Activated CD4-positive, CD25-positive, alpha-beta regulatory T cell treated with anti-CD3 and anti-CD28 coated beads, Interleukin-2, amount 50 U/mL, for 72 hours (primary cell): ENCODE data around the gene CASP5.
"Not testable (repeated sequence)": the region's sequence is repeated elsewhere in the genome, so short reads cannot be mapped to it uniquely, and the experiment has no call there.

Experiments
- DNase-seq: peaks from one replicate; pipeline ENCODE4 v3.0.0; 2021

CASP5 gene

DNA sequence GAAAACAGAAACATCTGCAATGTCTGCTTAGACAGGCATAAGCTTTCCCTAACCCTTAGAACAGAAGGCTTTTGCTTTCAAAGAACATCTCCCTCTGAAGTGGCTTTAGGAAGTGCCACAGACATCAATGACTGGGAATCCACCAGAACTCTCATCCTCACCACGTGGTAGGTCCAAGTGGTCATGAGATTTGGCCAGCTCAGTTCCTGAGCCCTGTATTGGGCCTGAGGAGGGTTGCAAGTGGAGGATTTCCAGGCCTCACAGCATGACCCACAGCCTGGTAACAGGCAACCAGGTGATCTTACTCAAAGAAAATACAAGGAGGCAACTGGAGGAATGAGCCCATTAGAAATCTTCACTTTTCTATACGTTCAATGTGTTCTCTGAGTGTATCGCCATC lies 10.4 kb upstream of the CASP5 start:
- no peak for DNase-seq

DNA sequence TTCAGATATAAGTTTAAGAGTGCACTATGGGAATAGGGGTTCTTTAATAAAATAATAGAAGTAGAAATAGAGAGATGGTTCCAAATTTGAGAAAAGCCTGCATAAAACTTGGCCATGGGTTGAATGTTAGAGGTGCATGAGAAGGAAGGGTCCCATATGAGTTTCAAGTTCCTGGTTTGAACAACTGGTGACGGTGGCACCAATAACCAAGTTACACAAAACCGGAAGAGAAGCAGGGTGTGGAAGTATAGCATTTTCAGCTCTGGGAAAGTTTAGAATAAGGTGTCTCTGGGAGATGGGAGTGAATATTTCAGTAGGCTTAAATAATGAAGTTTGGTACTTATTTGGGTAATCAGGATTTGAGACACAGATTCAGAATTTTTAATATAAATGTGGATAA lies 9.5 kb upstream of the CASP5 start:
- DNase-seq: no peak

DNA sequence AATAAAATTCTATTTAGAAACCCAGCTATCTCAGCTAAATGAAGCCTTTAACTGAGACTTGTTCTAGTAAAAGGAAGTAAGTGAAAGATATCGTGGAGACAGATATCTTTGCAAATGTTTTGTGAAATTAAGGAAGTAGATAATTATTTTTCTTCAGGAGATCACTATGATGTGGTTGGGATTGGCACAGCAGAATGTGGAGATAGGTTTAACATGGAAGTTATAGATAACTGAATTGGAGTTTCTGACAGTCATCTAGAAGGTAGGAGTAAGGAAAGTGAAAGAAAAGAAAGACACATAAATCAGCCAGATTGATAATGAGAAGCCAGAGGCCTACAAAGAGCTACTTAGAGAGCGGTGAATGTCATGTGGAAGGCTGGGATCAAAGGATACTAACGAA lies 4.7 kb upstream of the CASP5 start:
- no peak for DNase-seq

DNA sequence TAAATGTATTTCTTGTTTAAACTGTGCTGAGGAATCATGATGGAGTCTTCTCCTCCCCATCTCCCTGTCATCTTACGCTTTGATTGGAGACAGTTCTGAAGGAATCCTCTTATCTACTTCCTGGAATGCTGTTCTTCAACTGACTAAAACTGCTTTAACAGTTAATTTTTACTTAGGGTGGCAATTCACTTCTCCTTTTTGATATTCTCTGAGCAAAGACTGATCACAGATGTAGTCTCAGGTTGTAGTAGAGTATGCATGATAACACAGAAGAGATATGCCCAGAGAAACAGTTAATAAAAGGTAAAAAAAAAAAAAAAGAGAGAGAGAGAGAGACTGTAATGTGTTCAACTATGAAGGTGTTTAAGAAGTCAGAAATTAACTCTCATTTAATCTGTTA lies 1.4 kb upstream of the CASP5 start:
- no peak for DNase-seq

DNA sequence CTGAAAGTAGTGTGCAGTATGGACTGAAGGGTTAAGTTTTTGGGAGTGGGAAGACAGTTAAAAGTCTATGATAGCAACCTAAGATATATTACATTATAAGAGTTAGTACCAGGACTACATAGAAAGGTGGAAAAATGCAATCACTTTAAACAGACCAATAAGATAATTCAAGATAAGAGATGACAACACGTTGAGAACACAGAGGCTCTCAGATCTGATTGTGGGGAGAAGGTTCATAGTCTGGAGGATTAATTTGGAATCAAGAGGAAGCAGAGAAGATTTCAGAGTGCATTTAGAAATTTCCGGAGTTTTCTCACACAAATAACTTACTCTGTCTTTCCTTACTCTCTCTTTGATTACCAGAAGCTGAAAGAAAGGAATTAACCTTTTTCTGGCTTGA lies 441 bp downstream of the CASP5 start:
- no peak for DNase-seq

DNA sequence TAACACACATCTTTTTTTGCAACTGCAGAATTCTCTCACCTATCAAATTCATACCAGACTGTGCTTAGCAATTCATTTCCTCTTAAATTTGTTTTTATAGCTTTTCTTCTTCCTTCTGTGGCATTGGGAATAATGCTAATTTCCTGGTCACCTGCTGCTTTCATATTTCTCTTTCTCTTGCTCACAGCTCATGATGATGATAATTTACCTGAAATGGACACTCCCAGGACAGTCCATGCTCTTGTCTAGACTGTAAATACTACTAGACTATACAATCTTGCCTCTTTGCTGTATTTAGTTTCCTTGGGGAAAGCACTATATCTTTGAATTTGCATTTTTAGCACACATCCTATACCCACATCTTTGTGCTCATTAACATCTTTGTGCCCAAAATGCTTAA lies 15.5 kb downstream of the CASP5 start:
- no peak for DNase-seq

DNA sequence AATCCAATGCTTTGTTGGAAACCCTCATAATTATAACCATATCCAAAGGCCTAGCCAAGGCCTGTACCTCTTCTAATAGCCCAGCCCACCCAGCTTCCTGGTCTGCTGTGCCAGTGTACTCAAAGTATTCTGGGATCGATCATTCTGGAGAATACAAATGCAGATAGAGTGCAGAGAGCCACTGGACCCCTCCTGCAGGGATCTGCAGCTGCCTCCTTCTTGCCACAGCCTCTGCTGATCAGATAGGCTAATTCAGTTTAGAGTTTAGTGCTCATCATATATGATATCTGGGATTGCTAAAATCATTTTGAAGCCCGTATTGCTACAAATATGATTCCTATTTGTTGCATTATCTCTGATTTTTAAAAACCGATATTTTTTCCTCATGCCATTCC lies 17.5 kb downstream of the CASP5 start:
- no peak for DNase-seq

DNA sequence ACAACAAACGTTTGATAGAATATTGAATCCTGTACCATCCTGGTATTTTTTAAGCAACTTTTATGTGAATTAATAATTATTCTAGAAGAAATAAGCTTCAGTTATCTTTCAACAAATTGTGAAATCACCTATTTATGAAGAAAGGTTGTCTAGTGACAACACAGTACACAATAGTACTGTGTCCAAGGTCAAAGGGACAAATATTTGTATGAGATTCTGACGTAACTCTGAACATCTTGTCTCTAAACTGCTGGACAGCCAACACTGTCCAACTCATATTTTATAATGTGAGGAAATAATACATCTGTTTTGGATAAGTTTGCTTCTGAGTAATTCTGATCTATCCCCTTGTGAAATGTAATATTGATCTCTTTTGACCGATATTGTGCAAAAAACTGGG lies 18.9 kb downstream of the CASP5 start:
- DNase-seq: no peak

DNA sequence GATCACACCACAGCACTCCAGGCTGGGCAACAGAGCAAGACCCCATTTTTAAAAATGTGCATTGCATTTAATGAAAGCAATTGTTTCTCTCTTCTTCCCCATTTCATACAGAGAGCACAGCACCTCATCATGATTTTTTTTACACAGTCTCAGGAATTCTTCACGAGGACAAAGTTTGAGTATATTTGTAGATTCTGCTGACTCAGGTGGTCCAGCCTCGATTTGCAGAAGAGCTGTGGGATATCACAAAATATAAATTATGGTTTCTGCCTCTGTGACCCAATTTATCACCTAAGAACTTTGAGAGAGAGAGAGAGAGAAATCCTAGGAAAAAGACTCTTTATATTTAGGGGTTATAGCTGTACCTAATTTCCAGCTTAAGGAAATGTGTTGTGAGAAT lies 19.8 kb downstream of the CASP5 start:
- DNase-seq: no peak

DNA sequence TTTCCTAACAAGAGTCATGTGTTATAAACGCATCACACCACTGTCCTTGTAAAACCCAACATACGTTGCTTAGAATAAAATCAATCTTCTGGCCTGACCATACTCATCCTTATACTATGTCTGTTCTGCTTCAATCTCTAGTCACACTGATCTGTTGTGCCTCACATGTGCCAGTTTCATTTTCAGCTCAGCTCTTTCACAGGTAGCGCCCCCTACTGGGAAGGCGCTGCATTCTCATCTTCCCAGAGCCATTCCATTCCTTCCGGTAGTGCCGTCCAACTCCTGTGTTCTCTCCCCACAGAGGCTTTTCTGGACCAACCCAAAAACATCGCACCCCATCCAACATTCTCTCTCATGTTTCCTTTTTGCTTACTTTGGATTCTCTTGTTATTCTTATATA lies 22.2 kb downstream of the CASP5 start:
- DNase-seq: peak; percentile 67

DNA sequence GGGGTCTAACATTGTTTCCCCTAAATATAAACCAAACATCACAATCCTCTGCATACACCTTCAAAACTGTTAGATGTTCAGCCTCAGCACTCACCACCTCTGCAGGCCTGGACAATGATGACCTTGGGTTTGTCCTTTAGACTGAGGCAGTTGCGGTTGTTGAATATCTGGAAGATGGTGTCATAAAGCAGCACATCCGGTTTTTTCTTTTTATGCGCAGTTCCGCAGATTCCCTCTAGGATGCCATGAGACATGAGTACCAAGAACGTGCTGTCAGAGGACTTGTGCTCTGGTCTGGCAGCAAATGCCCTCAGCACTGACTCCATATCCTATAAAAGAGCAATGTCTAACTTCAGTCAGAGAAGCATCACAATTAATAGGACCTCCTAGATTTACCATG lies 22.8 kb downstream of the CASP5 start:
- no peak for DNase-seq

DNA sequence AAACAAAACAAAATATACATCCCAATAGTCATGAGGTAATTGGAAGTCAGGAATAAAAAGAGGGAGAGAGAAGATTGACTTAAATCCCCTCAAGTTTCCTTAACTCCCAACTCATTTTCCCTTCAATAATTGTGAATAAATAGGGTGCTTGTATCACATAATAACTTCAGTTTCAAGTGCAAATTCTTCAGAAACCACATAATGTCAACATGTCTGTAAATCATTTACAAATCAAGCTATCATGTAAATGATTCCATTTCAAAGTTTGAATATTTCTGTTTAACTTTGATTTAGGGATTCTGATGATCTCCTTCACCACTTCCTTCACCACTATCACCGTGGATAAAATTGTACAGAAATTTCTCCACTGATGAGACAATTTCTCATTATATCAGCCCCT lies 23.2 kb downstream of the CASP5 start:
- no peak for DNase-seq

DNA sequence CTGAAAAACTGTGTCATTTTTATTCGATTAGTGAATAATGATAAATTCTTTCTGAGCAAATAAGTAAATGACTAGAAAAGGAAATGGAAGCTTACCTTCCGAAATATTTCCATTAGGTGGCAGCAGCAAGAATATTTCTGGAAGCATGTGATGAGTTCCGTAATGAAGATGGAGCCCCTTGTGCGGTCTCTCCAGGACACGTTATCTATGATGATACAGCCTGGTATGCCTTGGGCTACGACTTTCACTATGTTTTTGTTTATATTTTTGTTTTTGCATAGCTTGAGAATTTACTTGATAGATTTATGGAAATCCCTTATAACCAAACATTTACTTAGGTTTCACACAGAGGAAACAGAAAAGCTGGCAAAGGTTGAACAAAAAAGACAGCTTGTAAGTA lies 25.7 kb downstream of the CASP5 start:
- no peak for DNase-seq

DNA sequence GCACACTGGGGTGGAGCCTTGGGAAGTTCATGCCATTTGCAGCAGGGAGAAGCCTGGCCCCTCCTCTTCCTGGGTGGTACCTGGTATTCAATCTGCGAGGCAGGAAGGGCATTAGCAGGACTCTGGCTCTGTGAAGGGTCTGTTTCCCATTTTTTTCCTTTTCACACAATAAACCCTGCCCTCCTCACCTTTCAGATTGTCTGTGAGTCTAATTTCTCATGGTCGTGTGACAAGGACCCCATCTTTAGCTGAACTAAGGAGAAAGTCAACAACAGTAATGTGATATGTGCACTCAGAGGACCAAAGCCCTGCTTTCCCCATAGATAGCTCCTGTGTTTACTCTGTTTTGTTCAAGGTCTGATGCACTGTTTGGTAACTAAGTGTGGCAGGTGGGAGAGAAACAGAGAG lies 28.0 kb downstream of the CASP5 start:
- DNase-seq: no peak

DNA sequence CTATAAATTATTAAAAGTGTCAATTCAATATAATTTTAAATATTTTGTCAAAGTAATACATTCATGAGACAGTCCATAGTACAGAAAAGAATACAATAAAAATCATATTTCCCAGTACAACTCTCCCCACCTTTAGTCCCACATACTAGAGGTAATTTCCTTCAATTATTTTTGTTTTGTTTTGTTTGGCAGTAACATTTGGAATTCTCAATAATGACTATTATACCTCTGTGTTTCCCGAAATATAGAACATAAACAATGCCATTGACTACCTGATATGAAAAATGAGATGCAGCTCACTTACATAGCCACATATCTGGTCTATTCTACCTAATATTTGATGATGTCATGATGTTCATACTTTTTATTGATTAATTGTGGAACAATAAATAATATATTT lies 30.2 kb downstream of the CASP5 start:
- no peak for DNase-seq

DNA sequence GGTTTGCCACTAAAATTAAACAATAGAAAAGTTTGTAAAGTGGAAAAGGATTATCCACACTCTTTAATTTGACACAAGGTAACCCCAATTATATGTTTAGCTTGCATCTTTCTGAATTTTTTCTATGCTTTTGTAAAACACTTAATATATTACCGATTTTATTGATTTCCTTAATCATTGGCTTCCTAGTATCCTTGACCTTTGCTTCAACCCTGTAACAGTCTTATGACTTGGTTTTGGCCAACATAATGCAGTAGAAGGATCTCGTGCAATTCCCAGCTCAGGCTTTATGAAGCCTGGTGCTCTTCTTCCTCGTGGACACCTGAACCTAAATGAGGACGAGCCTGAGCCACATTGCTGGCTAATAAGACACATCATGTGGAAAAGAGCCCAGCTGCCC lies 31.0 kb downstream of the CASP5 start:
- DNase-seq: no peak

DNA sequence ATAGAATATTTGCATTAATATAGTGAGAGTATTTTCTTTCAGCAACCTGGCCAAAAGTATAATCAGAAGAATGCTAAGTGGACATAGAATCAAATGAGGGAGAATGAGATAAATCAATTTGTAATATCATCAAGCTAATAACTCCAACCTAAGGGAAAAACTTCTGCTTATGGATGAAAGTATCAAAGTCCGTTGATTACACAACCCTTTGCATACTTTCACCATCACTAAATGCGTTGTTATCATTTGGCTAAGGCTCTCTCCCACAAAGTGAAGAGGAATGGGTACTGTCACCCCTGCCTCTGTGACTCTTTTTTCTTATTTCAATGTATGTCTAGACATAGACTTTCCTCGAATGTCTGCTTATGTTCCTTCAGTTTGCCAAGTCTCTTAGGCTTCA lies 38.2 kb downstream of the CASP5 start:
- DNase-seq: no peak

DNA sequence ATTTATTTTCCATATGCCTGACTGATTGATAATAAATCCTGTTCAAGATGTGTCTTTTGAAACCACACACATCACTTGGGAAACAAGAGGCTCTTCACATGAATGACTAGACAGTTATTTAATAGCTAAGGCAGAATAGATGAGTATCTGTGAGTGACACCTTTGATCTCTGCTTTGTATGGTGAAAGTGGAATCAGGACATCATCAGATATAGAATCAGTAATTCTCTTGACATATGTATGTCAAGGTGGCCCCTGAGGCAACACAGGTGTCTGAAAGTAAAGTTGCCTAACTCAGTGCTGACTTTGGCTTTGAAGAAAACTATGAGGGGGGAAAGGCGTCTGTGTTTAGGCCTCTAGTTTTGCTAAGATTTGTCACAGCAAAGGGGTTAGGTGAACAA lies 43.1 kb downstream of the CASP5 start:
- no peak for DNase-seq

DNA sequence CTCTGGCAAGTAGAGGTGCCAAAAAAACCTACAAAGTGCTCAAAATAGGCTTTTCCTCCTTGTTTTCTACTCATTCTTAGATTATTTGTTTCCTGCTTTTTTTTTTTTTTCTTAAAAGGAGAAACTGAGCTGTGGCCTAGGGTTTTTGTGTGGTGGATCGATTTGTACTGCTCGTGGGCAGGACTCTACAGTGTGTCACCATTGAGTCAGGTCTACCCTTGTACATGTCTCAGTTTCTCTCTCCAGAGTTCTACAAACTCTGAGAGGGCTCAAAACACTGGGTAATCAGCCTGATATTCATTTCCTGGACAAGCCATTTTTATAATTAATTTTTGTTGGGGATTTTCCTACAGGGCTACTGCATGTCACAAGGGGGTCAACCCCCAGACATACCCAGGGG lies 49.4 kb downstream of the CASP5 start:
- no peak for DNase-seq

DNA sequence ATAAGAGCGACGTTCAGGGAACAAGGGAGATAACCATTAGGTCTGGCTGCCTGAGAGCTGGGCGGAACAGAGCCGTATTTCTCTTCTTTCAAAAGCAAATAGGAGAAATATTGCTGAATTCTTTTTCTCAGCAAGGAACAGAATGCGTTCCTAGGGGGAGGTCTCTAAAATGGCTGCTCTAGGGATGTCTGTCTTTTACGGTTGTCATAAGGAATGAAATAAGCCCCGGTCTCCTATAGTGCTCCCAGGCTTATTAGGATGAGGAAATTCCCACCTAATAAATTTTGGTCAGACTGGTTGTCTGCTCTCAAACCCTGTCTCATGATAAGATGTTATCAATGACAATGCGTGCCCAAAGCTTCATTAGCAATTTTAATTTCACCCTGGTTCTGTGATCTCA lies 50.0 kb downstream of the CASP5 start:
- not testable (repeated sequence) for DNase-seq

DNA sequence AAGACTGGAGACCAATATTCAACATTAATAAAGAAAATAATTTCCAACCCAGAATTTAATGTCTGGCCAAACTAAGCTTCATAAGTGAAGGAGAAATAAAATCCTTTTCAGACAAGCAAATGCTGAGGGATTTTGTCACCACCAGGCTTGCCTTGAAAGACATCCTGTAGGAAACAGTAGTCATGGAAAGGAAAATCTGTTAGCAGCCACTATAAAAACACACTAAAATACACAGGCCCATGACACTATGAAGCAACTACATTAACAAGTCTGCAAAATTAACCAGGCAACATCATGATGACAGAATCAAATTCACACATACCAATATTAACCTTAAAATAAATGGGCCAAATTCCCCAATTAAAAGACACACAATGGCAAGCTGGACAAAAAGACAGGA lies 52.2 kb downstream of the CASP5 start:
- no peak for DNase-seq

DNA sequence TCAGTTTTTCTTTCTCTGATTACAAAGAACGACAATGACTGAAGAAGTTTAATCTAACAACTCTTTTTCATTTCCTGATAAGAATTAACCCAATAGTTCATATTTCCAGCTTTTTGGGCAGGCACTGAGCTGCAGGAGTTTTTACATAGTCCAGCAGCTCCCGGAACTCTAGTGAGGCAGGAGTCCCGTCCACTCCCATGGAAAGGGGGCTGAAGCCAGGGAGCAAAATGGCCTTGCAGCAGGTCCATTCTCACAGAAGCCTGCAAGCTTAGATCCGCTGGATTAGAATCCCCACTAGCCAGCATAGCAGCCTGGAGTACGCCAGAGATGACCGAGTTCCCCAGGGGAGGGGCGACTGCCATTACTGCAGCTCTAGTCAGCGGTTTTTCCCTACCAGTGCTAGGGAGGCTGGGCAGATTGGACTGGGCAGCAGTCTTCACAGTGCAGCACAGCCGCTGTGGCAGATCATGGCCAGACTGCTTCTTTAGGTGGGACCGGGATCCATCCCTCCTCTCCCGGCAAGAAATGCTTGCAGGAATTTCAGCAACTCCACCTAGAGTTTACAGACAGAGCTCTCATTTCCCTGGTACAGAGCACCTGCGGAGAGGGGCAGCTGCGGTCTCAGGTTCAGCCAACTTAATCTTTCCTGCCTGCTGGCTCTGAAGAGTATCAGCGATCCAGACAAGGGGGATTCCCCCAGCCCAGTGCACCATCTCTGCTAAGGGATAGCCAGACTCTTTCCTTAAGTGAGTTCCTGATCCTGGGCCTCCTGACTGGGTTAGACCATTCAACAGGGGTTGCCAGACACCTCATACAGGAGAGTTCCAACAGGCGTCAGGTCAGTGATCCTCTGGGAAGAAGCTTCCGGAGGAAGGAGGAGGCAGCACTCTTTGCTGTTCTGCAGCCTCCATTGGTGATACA lies 53.9 kb downstream of the CASP5 start:
- DNase-seq: no peak

DNA sequence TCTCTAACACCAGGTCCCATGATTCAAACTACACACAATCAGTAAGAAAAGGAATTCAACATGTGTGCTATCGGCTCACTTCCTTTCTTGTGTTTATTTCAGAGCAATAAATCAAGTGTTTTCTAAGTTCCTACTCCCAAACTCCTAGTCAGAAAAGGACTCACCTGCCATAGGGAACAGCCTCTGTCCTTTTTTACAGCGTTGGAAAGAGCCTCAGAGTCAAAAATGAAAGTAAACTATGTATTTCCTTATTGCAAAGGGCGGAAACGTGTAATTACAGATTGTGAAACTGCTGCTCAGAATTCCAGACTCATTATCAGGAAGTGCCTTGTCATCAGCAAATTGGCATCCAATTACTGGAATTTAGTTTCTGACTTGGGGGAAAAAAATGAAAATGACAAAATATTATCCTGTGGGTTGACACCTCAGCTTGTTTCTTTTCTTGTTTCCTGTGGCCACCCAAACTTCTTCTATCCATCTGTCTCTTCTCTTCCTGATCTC lies 54.6 kb downstream of the CASP5 start, which contains the start of gene CASP4:
Gene CASP4, minus strand, starts transcription at position 220 of the 501 bp plus-strand sequence. Its CDS starts 49 bp downstream, at position 171.
- no peak for DNase-seq

DNA sequence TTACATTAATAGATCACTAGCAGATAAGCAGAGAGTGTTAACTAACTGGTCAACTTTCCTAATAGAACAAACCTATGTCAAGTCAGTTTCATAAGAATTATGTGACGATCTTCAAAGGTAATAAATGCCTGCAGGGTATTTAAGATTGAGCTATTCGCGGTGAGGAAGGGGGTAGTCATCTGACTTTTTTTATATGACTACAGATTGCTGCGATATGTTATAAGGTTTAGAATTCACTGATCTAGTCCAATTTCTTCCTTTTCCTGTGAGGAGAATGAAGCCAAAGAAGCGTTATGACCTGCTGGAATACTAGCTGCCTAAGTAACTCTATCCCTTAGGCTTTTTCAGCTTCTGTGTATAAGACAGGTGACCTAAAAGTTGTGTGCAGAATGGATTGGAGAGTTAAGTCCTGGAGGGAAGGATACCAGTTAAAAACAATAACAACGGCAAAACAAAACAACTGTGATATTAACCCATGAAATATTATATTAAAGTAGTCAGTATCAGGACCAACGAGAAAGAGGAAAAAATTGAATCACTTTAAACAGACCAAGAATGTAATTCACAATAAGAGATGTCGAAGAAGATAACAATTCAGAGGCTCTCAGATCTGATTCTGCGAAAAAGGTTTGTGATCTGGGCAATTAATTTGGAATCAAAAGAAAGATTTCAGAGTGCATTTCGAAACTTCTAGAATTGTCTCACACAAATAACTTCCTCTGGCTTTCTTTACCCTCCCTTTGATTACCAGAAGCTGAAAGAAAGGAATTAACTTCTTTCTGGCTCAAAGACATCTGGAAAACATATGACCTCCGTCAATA lies 55.2 kb downstream of the CASP5 start:
- no peak for DNase-seq
